Activated B cell treated with CpG ODN at 0.5 μM for 24 hours (primary cell): Measurements from ENCODE around the gene SOWAHB. TPM values are rescaled to one million over a fixed set of nuclear protein-coding genes. Genes with fewer than 3 reads are reported as not detected.

Experiments used
- ATAC-seq: fragments of 200-7000 bp; cut with Tn5 transposase; one replicate; pipeline ENCODE4 v1.10.0; 2021; ENCODE audit warnings: low read depth, mild to moderate bottlenecking, moderate library complexity
- CTCF ChIA-PET: fragments of 350-600 bp; sonication (Branson Sonifier 250); formaldehyde crosslinking; loops from one replicate; lab custom pipeline; 2021; ENCODE audit warnings: antibody characterized with exemption; lab: Charles Lee
- POLR2A ChIA-PET: fragments of 350-600 bp; sonication (Branson Sonifier 250); formaldehyde crosslinking; loops from one replicate; lab custom pipeline; 2021; ENCODE audit warnings: antibody characterized with exemption; lab: Charles Lee
- DNase-seq: peaks from one replicate; pipeline ENCODE4 v3.0.0; 2022
- H3K27ac Mint-ChIP-seq: one replicate; pipeline ENCODE4 v1.8.0; 2020; ENCODE audit warnings: mixed read lengths
- H3K27me3 Mint-ChIP-seq: one replicate; pipeline ENCODE4 v1.8.0; 2021; ENCODE audit warnings: mixed read lengths
- H3K36me3 Mint-ChIP-seq: one replicate; pipeline ENCODE4 v1.8.0; 2021; ENCODE audit warnings: low read depth, mixed read lengths
- H3K4me1 Mint-ChIP-seq: one replicate; pipeline ENCODE4 v1.8.0; 2021; ENCODE audit warnings: mixed read lengths
- H3K4me3 Mint-ChIP-seq: one replicate; pipeline ENCODE4 v1.8.0; 2020; ENCODE audit warnings: mild to moderate bottlenecking, mixed read lengths
- H3K9me3 Mint-ChIP-seq: one replicate; pipeline ENCODE4 v1.8.0; 2020; ENCODE audit warnings: mixed read lengths
- CTCF ChIP-seq: fragments of 200-600 bp; IDR thresholded peaks from one replicate; pipeline ENCODE4 v1.8.0; 2022; ENCODE audit warnings: antibody characterized with exemption, mild to moderate bottlenecking
- intact Hi-C: fragments of 100-400 bp; cut with micrococcal nuclease; formaldehyde crosslinking; loops from one replicate; pipeline ENCODE4 v1.15.1; 2024
- total RNA-seq: library from RNA; stranded (reverse); gene quantifications from 2 replicates; pipeline ENCODE4 v1.2.3, GENCODE V29; 2022

SOWAHB gene
- total RNA-seq, 1 donor from 2014 or later, result not detected

- no peak for TF ChIP-seq CTCF
- Mint-ChIP-seq H3K27ac (no peak overlapping the region), H3K9me3 (no peaks in the 10 kb centered on the region), H3K36me3 (no peaks in the 10 kb centered on the region), H3K27me3 (peaks cover 11% of the 10 kb centered on the region), H3K4me1 (no peaks in the 10 kb centered on the region), H3K4me3 (no peak overlapping the region)
- ChIA-PET POLR2A (no interaction called here), CTCF (no interaction called here)
- intact Hi-C loops, result no loop called here
- ATAC-seq (no peak), DNase-seq (no peak)
These were observed 43.1 kb downstream of the SOWAHB start for GRCh38 chr4:76854858-76855257.

GRCh38 chr4:76851375-76851774 lies 46.6 kb downstream of the SOWAHB start:
- no peak overlapping the region for H3K27ac Mint-ChIP-seq
- no peaks in the 10 kb centered on the region for H3K9me3 Mint-ChIP-seq
- ChIA-PET POLR2A (no interaction called here), CTCF (no interaction called here)
- no peaks in the 10 kb centered on the region for H3K4me1 Mint-ChIP-seq
- H3K36me3 Mint-ChIP-seq, result no peaks in the 10 kb centered on the region
- intact Hi-C loops, result no loop called here
- H3K27me3 Mint-ChIP-seq, result peaks cover 15% of the 10 kb centered on the region
- TF ChIP-seq CTCF, result no peak
- H3K4me3 Mint-ChIP-seq, result no peak overlapping the region
- no peak for ATAC-seq
- DNase-seq, result no peak

- Mint-ChIP-seq H3K27me3 (peaks cover 12% of the 10 kb centered on the region), H3K4me3 (no peak overlapping the region), H3K36me3 (no peaks in the 10 kb centered on the region), H3K9me3 (no peaks in the 10 kb centered on the region), H3K4me1 (no peaks in the 10 kb centered on the region), H3K27ac (no peak overlapping the region)
- intact Hi-C loops, result no loop called here
- ATAC-seq (no peak), DNase-seq (no peak)
- TF ChIP-seq CTCF, result no peak
- POLR2A ChIA-PET, result no interaction called here
- CTCF ChIA-PET, result no interaction called here
These were observed 47.9 kb downstream of the SOWAHB start for GRCh38 chr4:76850010-76850441.

Other genes with a start within 250 kb of the SOWAHB start
- 22.3 and 22.4 TPM in 2 replicates for gene SEPTIN11, start 51.6 kb upstream of the SOWAHB start, total RNA-seq
- gene CCNI, start 177.8 kb upstream of the SOWAHB start, total RNA-seq, result 237 and 246 TPM in 2 replicates